Vagina (tissue), 2 donors: Measurements from ENCODE around the gene AP3D1. TPM values are rescaled to one million over a fixed set of nuclear protein-coding genes. Genes with fewer than 3 reads are reported as not detected.

Experiments
- DNase-seq, 2 donors: peaks; one replicate each; pipeline ENCODE4 v3.0.0-alpha.2; 2017; ENCODE audit errors: extremely low spot score in 2 of 2
- H3K27ac ChIP-seq: fragments of 200-600 bp; sonication (generic); one replicate; pipeline ENCODE4 v1.5.1; 2019
- H3K27me3 ChIP-seq: fragments of 200-600 bp; sonication (generic); one replicate; pipeline ENCODE4 v1.5.1; 2019
- H3K36me3 ChIP-seq, 2 donors: fragments of 200-600 bp; sonication (generic); one replicate each; pipeline ENCODE4 v1.5.1; 2017 to 2019
- H3K4me1 ChIP-seq: fragments of 200-600 bp; sonication (generic); one replicate; pipeline ENCODE4 v1.5.1; 2019
- H3K4me3 ChIP-seq, 2 donors: fragments of 200-600 bp; sonication (generic); 1 replicate in 1 of 2; 2 replicates in 1 of 2; pipeline ENCODE4 v1.5.1; 2016 to 2019
- H3K9me3 ChIP-seq: fragments of 200-600 bp; sonication (generic); one replicate; pipeline ENCODE4 v1.5.1; 2019
- CTCF ChIP-seq, 3 experiments: fragments of 450-650 bp in 2 of 3; fragments of 200-600 bp in 1 of 3; sonication (generic) in 1 of 3; IDR thresholded peaks; one replicate each; pipeline ENCODE4 v1.5.1; 2017 to 2019; ENCODE audit warnings: antibody characterized with exemption in 3 of 3, mild to moderate bottlenecking in 2 of 3, moderate library complexity in 2 of 3
- POLR2A ChIP-seq, 2 donors: fragments of 450-650 bp; IDR thresholded peaks; one replicate each; pipeline ENCODE4 v1.6.1; 2017; ENCODE audit warnings: antibody characterized with exemption in 2 of 2, mild to moderate bottlenecking in 2 of 2, moderate library complexity in 2 of 2
- POLR2AphosphoS5 ChIP-seq, 2 donors: sonication (generic); formaldehyde crosslinking; IDR thresholded peaks; one replicate each; pipeline ENCODE4 v1.9.0; 2017; ENCODE audit warnings: antibody characterized with exemption in 2 of 2, mild to moderate bottlenecking in 2 of 2, low read depth in 1 of 2; ENCODE audit not compliant: insufficient read depth in 1 of 2
- intact Hi-C: fragments of 100-400 bp; cut with DNase I; formaldehyde crosslinking; loops from one replicate; pipeline ENCODE4 v1.15.1; 2023
- total RNA-seq: library from RNA; depleted of rRNA; stranded (reverse); fragments of >200 nt; gene quantifications from one replicate; pipeline ENCODE4 v1.2.3, GENCODE V29; 2016

AP3D1 gene
- total RNA-seq, 1 donor from 2014 or later = 62.9 TPM

GRCh38 chr19:2188708-2189385, 37.5 kb upstream of the AP3D1 start:
- no peak for DNase-seq
- no peaks in the 10 kb centered on the region for H3K27me3 ChIP-seq
- H3K36me3 ChIP-seq = peaks cover 0 to 21% of the 10 kb centered on the region in 2 donors
- intact Hi-C loops = no loop called here
- peaks cover 32% of the 10 kb centered on the region for H3K4me1 ChIP-seq
- H3K4me3 ChIP-seq = no peak overlapping the region
- no peak overlapping the region for H3K27ac ChIP-seq
- TF ChIP-seq POLR2A (IDR thresholded peaks at IDR 0.05) (no peak), POLR2AphosphoS5 (IDR thresholded peaks at IDR 0.05; ENCODE audit: insufficient read depth in 1 of 2, low read depth in 1 of 2) (no peak), CTCF (IDR thresholded peaks at IDR 0.05) (no peak)
- H3K9me3 ChIP-seq = no peaks in the 10 kb centered on the region

GRCh38 chr19:2187159-2187558, 35.8 kb upstream of the AP3D1 start:
- Histone ChIP-seq H3K36me3 (peaks cover 0 to 13% of the 10 kb centered on the region in 2 donors), H3K4me1 (peaks cover 36% of the 10 kb centered on the region), H3K27ac (peak overlapping the region; percentile 51), H3K9me3 (no peaks in the 10 kb centered on the region), H3K27me3 (no peaks in the 10 kb centered on the region), H3K4me3 (no peak overlapping the region)
- intact Hi-C loops = no loop called here
- TF ChIP-seq POLR2A (IDR thresholded peaks at IDR 0.05) (no peak), POLR2AphosphoS5 (IDR thresholded peaks at IDR 0.05; ENCODE audit: insufficient read depth in 1 of 2, low read depth in 1 of 2) (no peak), CTCF (IDR thresholded peaks at IDR 0.05) (no peak)
- no peak for DNase-seq

GRCh38 chr19:2186071-2186846, 34.9 kb upstream of the AP3D1 start:
- Histone ChIP-seq H3K27ac (peak overlapping the region; percentile 51), H3K4me1 (peaks cover 43% of the 10 kb centered on the region), H3K36me3 (peaks cover 0 to 5% of the 10 kb centered on the region in 2 donors), H3K4me3 (peak overlapping the region in 1 of 2 donors; percentile 6), H3K9me3 (no peaks in the 10 kb centered on the region), H3K27me3 (no peaks in the 10 kb centered on the region)
- intact Hi-C loops = no loop called here
- TF ChIP-seq POLR2A (IDR thresholded peaks at IDR 0.05) (no peak), POLR2AphosphoS5 (IDR thresholded peaks at IDR 0.05; ENCODE audit: insufficient read depth in 1 of 2, low read depth in 1 of 2) (peak; percentile 85 to 89)
- DNase-seq = no peak

- peaks cover 49% of the 10 kb centered on the region for H3K4me1 ChIP-seq
- no peaks in the 10 kb centered on the region for H3K27me3 ChIP-seq
- intact Hi-C loops = no loop called here
- peak overlapping the region in 1 of 2 donors; percentile 6 for H3K4me3 ChIP-seq
- no peaks in the 10 kb centered on the region for H3K9me3 ChIP-seq
- DNase-seq = no peak
- peaks cover 0 to 4% of the 10 kb centered on the region in 2 donors for H3K36me3 ChIP-seq
- peak overlapping the region; percentile 51 for H3K27ac ChIP-seq
- TF ChIP-seq POLR2AphosphoS5 (IDR thresholded peaks at IDR 0.05; ENCODE audit: insufficient read depth in 1 of 2, low read depth in 1 of 2) = no peak
Observed at GRCh38 chr19:2185734-2186070, 34.3 kb upstream of the AP3D1 start.

- intact Hi-C loops = no loop called here
- no peak overlapping the region for H3K4me3 ChIP-seq
- TF ChIP-seq CTCF (IDR thresholded peaks at IDR 0.05) = no peak
- TF ChIP-seq POLR2A (IDR thresholded peaks at IDR 0.05) = no peak
- no peak for TF ChIP-seq POLR2AphosphoS5 (IDR thresholded peaks at IDR 0.05; ENCODE audit: insufficient read depth in 1 of 2, low read depth in 1 of 2)
- no peak overlapping the region for H3K27ac ChIP-seq
- no peak for DNase-seq
- H3K4me1 ChIP-seq = peaks cover 49% of the 10 kb centered on the region
- peaks cover 0 to 4% of the 10 kb centered on the region in 2 donors for H3K36me3 ChIP-seq
- H3K27me3 ChIP-seq = no peaks in the 10 kb centered on the region
- no peaks in the 10 kb centered on the region for H3K9me3 ChIP-seq
Observed at GRCh38 chr19:2184422-2184975, 33.1 kb upstream of the AP3D1 start.
